Right lobe of liver (tissue), 4 donors: ENCODE measurements around the gene ZNF451.
"Not testable (repeated sequence)": the region's sequence is repeated elsewhere in the genome, so short reads cannot be mapped to it uniquely, and the experiment has no call there.

ENCODE experiments used
- CTCF ChIP-seq, 4 donors: fragments of 200-600 bp in 3 of 4; fragments of 450-650 bp in 1 of 4; IDR thresholded peaks; one replicate each; pipeline versions ENCODE4 v1.5.1 to v1.8.0; 2016 to 2022; ENCODE audit warnings: antibody characterized with exemption in 4 of 4, mild to moderate bottlenecking in 2 of 4
- POLR2A ChIP-seq: fragments of 450-650 bp; IDR thresholded peaks from one replicate; pipeline ENCODE4 v1.6.1; 2017; ENCODE audit warnings: antibody characterized with exemption, mild to moderate bottlenecking
- donor health status: DM: no; HTN: no; CAD: no.
- donor health status: DM: no; HTN: no; CAD: no.
- donor health status: DM: no; HTN: yes; CAD: no.

- not testable (repeated sequence) for TF ChIP-seq POLR2A; CTCF (IDR thresholded peaks at IDR 0.05)
These were observed 575 bp downstream of the ZNF451 start for GRCh38 chr6:57090458-57091067.
